ENCODE measurements around the gene GRWD1.

The GRWD1 gene

GRCh38 chr19:48428670-48429069 is 17.1 kb upstream of the GRWD1 start:
- no peak for DNase-seq

GRCh38 chr19:48433337-48433736 is 12.4 kb upstream of the GRWD1 start:
- no peak for DNase-seq

- DNase-seq = no peak
These were observed 9.2 kb upstream of the GRWD1 start for GRCh38 chr19:48436586-48436985.

- no peak for DNase-seq
These were observed 4.3 kb upstream of the GRWD1 start for GRCh38 chr19:48441360-48442050.

- no peak for DNase-seq
These were observed 3.4 kb upstream of the GRWD1 start for GRCh38 chr19:48442116-48443035.

GRCh38 chr19:48443256-48443655 is 2.5 kb upstream of the GRWD1 start:
- DNase-seq = no peak

GRCh38 chr19:48443731-48444128 is 2.1 kb upstream of the GRWD1 start:
- no peak for DNase-seq

GRCh38 chr19:48444129-48444935 is 1.5 kb upstream of the GRWD1 start:
- DNase-seq = peak; percentile 11

GRCh38 chr19:48444936-48445200 is 915 bp upstream of the GRWD1 start:
- no peak for DNase-seq

GRCh38 chr19:48445256-48445605 is 552 bp upstream of the GRWD1 start:
- DNase-seq = peak; percentile 66

- no peak for DNase-seq
These were observed 796 bp downstream of the GRWD1 start for GRCh38 chr19:48446579-48446978.

GRCh38 chr19:48448563-48448962 is 2.8 kb downstream of the GRWD1 start:
- no peak for DNase-seq

GRCh38 chr19:48450441-48450840 is 4.7 kb downstream of the GRWD1 start:
- no peak for DNase-seq

GRCh38 chr19:48450863-48451262 is 5.1 kb downstream of the GRWD1 start:
- DNase-seq = no peak

- no peak for DNase-seq
These were observed 5.8 kb downstream of the GRWD1 start for GRCh38 chr19:48451624-48452023.

GRCh38 chr19:48452289-48453190 is 6.8 kb downstream of the GRWD1 start:
- DNase-seq = no peak

GRCh38 chr19:48454150-48454730 is 8.5 kb downstream of the GRWD1 start:
- no peak for DNase-seq

GRCh38 chr19:48455171-48455907 is 9.6 kb downstream of the GRWD1 start, which contains the start of gene KCNJ14:
TSS of gene KCNJ14 (plus strand) at chr19:48455574. CDS start at chr19:48461725, 6,151 bp downstream.
- no peak for DNase-seq

- no peak for DNase-seq
These were observed 10.3 kb downstream of the GRWD1 start for GRCh38 chr19:48455908-48456562.

GRCh38 chr19:48456864-48457263 is 11.1 kb downstream of the GRWD1 start:
- no peak for DNase-seq

- DNase-seq = no peak
These were observed 12.2 kb downstream of the GRWD1 start for GRCh38 chr19:48458016-48458415.
